Fibroblast of mammary gland (primary cell): Measurements from ENCODE around the gene GPC4.

ENCODE experiments used
- DNase-seq: peaks from one replicate; pipeline ENCODE4 v3.0.0-alpha.2; 2010; ENCODE audit warnings: low read depth
- H3K4me3 ChIP-seq: 2 replicates; pipeline ENCODE4 v1.5.1; 2011; ENCODE audit warnings: low read depth, mild to moderate bottlenecking, low read length, moderate library complexity; ENCODE audit not compliant: control insufficient read depth
- TF ChIP-seq, protein P1 (sequence below): conservative IDR thresholded peaks from 2 replicates; pipeline ENCODE4 v1.5.1; 2011; ENCODE audit warnings: low read depth, low read length, inconsistent platforms; ENCODE audit not compliant: control insufficient read depth, insufficient read depth

Gene GPC4

DNA sequence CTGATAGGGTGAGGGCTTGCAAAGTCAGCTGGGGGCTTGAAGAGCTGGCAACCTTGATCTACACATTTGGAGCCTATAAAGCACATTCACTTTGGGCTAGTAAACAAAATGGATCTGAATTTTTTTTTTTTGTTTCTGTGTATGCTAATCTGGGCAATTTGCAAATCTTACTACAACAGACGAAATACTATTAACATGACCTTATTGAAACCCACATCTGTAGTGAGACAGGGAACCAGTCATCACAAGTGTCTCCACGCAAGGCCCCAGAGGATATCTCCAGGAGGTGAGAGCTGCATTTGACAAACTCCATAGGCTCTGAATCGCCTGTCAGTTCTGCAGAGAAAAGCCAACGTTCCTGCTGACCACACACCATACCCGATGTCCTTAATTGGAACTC is 164.1 kb downstream of the GPC4 start:
- TF ChIP-seq, protein P1, sequence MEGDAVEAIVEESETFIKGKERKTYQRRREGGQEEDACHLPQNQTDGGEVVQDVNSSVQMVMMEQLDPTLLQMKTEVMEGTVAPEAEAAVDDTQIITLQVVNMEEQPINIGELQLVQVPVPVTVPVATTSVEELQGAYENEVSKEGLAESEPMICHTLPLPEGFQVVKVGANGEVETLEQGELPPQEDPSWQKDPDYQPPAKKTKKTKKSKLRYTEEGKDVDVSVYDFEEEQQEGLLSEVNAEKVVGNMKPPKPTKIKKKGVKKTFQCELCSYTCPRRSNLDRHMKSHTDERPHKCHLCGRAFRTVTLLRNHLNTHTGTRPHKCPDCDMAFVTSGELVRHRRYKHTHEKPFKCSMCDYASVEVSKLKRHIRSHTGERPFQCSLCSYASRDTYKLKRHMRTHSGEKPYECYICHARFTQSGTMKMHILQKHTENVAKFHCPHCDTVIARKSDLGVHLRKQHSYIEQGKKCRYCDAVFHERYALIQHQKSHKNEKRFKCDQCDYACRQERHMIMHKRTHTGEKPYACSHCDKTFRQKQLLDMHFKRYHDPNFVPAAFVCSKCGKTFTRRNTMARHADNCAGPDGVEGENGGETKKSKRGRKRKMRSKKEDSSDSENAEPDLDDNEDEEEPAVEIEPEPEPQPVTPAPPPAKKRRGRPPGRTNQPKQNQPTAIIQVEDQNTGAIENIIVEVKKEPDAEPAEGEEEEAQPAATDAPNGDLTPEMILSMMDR: no peak
- DNase-seq: no peak
- no peak overlapping the region for H3K4me3 ChIP-seq

DNA sequence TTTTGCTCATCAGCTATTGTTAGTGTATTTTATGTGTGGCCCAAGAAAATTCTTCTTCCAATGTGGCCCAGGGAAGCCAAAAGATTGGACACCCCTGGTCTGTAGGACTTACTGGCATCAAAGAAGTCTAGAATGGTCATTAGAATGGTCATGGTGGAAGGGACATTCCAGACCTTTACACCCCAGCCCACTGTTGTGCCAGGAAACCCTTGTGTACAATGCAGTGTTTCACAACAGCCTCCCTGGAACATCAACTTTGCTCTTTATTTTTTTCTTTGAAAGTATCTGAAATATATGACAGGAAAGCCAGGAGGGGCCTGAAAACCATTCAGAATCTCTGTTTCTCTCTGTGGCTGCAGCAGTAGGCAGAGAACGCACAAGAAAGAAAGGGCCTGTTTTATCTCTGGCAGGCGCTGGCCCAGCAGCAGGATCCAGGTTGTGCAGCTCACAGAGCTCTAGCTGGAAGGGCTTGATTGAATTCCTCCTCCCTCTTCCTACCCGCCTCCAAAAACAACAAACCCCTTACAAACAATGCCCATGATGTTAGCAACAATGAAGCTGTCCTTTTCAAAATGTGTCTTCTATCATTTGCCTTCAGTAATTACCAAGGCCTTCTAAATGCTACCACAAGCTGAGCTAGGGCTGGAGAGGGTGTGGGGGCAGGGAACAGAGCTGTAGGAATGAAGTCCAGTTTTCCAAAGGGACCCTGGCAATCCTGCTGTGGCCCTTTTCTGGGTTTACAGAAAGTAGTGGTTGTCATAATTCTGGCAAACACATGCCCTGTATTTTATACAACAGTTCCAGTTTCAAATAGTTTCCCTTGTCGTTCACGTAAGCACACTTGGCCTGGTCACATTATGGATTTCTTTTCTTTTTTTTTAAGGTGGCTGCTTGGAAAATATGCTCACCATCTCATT is 164.8 kb downstream of the GPC4 start:
- no peak overlapping the region for H3K4me3 ChIP-seq
- TF ChIP-seq, protein P1: no peak

More for the DNA sequence above, 164.8 kb downstream of the GPC4 start:
- no peak for DNase-seq
